VCaP (cell line): ENCODE measurements around the gene FIGNL1.

Experiments used
- H3K27ac ChIP-seq: fragments of 450-650 bp; 2 replicates; pipeline ENCODE4 v1.5.1; 2017
- TF ChIP-seq, protein P1 (sequence below): fragments of 450-650 bp; conservative IDR thresholded peaks from 2 replicates; pipeline ENCODE4 v1.5.1; 2017; ENCODE audit warnings: mild to moderate bottlenecking, moderate library complexity

Gene FIGNL1

DNA sequence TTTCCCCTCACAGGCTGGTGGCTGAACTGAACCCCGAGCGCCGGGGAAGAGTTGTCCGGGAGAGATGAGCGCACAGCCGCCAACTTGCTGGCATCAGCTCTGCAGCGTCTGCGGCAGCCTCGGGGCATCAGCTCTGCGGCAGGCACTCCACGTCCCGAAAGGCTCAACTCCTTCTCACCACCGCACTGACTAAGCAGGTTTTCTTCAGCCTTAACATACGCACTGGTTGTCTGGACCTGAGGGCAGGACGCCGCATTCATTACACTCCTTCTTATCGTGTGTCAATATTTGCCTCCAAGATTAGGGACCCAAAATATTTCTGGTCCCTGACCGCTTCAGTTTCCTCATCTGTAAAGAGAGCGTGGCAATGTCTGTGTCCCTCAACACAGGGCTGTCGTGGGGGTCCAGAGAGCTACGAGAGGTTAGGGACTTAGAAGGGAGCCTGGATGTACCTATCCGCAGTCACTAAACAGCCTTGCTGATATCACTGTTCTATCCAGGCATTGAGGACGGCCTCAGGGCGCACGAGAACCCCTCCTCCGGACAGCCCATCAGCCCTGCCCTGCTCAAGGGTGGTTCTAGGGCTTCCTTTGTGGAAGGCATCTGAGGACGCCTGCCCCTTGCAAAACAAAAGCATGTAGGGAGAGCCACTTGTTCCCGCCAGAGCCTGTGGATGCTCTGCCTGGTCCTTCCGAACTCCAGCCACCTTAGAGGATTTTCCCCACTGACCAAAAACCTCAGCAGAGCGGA lies 42.8 kb upstream of the FIGNL1 start:
- H3K27ac ChIP-seq, result no peak overlapping the region
- TF ChIP-seq, protein P1, sequence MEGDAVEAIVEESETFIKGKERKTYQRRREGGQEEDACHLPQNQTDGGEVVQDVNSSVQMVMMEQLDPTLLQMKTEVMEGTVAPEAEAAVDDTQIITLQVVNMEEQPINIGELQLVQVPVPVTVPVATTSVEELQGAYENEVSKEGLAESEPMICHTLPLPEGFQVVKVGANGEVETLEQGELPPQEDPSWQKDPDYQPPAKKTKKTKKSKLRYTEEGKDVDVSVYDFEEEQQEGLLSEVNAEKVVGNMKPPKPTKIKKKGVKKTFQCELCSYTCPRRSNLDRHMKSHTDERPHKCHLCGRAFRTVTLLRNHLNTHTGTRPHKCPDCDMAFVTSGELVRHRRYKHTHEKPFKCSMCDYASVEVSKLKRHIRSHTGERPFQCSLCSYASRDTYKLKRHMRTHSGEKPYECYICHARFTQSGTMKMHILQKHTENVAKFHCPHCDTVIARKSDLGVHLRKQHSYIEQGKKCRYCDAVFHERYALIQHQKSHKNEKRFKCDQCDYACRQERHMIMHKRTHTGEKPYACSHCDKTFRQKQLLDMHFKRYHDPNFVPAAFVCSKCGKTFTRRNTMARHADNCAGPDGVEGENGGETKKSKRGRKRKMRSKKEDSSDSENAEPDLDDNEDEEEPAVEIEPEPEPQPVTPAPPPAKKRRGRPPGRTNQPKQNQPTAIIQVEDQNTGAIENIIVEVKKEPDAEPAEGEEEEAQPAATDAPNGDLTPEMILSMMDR, result no peak

DNA sequence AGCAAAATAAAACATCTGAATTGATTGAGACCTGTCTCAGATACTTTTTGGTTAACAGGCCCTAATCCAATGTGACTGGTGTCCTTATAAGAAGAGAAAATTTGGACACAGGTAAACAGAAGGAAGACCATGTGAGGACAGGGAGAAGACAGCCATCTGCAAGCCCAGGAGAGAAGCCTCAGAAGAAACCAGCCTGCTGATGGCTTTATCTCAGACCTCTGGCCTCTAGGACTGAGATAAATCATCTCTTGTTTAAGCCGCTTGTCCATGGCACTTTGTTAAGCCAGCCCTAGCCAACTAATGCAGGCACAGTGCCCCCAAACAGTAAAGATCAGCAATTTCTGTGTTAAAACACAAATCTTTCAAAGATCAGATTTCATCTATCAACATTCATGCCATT lies 41.8 kb upstream of the FIGNL1 start:
- TF ChIP-seq, protein P1, result no peak
- no peak overlapping the region for H3K27ac ChIP-seq

DNA sequence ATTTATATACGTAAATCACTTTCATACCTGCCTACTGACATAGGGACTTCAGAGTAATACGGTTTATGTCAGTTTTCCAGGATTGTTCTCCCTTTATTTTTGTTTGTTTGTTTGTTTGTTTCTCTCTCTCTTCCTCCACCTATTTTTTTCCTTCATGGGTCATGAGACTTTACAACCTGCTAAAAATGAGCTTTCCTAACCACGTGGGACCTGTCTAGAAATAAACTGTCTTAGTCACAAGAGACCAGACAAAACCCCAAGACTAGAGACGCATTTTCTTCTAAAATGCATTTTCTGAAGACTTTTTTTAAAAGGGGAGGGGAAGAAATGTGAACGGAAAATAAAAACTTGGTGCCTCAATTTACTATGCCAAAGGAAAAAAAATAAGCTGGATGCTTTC lies 41.1 kb upstream of the FIGNL1 start:
- no peak overlapping the region for H3K27ac ChIP-seq
- TF ChIP-seq, protein P1, result no peak

DNA sequence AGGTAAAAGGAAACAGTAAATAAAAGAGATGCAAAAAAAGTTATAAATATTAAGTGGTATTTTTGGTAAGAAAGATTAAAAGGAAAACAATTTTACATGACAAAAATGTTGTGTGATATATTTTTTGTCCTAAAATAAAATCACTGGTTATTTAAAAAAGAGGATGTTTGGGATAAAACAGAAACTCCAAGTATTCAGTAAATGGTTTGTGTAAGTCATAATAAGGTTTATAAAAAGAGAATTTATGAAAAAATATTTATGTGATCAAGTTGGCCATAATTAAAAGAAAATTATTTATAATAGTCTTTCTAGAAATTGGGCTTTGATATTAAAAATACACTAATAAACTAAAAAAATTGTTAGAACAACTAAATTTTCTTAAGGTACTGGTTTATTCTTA lies 38.2 kb upstream of the FIGNL1 start:
- H3K27ac ChIP-seq, result no peak overlapping the region
- TF ChIP-seq, protein P1, result no peak

DNA sequence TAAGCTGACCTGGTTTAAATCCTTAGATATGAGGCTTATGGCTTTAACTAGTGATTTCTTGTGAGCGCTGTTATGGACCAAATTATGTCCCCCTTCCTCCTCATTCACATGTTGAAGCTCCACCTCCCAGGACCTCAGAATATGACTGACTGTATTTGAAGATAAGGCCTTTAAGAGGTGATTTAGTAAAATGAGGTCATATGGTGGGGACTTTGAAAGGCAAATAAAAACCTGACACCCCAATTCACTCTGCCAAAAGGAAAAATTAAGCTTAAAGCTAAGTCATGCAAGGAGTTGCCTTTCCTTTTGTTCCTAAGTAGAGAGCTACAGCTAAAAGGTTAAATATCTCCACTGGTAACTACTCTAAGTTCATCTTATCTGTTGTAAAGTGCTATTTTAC lies 36.4 kb upstream of the FIGNL1 start:
- no peak overlapping the region for H3K27ac ChIP-seq
- TF ChIP-seq, protein P1, result no peak

DNA sequence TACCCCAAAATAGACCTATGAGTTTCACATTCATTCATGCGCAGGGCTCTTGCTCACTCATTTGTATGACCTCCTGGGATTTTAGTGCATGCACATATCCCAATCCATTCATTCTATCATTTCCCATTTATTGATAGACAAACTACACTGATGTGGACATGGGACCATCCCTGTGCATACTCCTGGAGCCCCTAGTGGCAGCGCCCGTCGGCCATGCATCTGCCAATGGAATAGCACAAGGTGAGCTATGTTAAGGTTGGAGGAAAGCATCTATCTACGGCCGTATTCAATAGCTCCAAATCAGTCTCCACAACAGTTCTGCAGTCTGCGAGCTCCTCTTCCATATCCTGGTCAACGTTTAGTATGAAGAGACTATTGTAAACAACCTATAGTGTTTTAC lies 31.7 kb upstream of the FIGNL1 start:
- TF ChIP-seq, protein P1, result 0 out of 2 replicates have a peak, but pooled peaks have one; percentile 10
- H3K27ac ChIP-seq, result no peak overlapping the region

DNA sequence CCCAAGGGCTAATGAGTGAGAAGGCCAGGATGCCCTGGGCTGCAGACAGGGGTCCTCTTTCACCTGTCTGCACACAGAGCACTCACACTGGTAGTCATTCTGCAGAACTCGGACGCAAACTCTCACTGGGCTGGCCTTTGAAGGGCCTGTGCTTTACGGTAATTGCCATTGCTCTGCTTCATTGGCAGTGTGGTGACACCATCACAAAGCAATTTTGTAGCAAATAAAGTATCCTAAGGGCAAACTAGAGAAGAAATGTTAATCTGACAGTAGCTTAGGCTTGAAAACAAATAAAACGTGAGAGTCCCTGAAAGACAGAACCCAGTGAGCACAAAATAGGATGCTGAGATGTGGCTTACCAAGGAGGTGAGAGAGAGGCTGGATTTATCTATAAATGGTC lies 30.6 kb upstream of the FIGNL1 start:
- TF ChIP-seq, protein P1, result no peak
- H3K27ac ChIP-seq, result peak overlapping the region; percentile 55; the same call in 1 of the 2 replicates
